Right ventricle myocardium inferior (tissue), 1 donor: ENCODE data around the gene RPS6KC1. TPM values are rescaled to one million over a fixed set of nuclear protein-coding genes. Genes with fewer than 3 reads are reported as not detected.
A peak's percentile ranks its signal among the peaks of the same experiment; 100 is the strongest.
"Not testable (repeated sequence)": the region's sequence is repeated elsewhere in the genome, so short reads cannot be mapped to it uniquely, and the experiment has no call there.

Experiments
- ATAC-seq: fragments of 200-7000 bp; cut with Tn5 transposase; one replicate; pipeline ENCODE4 v1.9.1; 2020; ENCODE audit warnings: mild to moderate bottlenecking, moderate library complexity
- DNase-seq: peaks from one replicate; pipeline ENCODE4 v3.0.0; 2021; ENCODE audit errors: missing footprints
- intact Hi-C: fragments of 100-400 bp; cut with DNase I; formaldehyde crosslinking; loops from one replicate; pipeline ENCODE4 v1.11.0; 2022
- total RNA-seq: library from RNA; stranded (reverse); fragmentation: NEBNext Ultra II Directional; extraction: Animal tissue kit (Norgen Biotek cat#: 25700); gene quantifications from one replicate; pipeline ENCODE4 v1.2.1, GENCODE V29; 2021
- donor health status: DM: no; HTN: yes; CAD: no; lungs with severe emphysema.

The RPS6KC1 gene
- total RNA-seq, 1 donor from 2014 or later: 10.8 TPM

- no peak for ATAC-seq
- no peak for DNase-seq
- intact Hi-C loops: no loop called here
Observed at GRCh38 chr1:213291526-213291925, 240.5 kb downstream of the RPS6KC1 start.

GRCh38 chr1:213292614-213293013, 241.6 kb downstream of the RPS6KC1 start:
- ATAC-seq (no peak), DNase-seq (no peak)
- intact Hi-C loops: no loop called here

GRCh38 chr1:213295860-213296259, 244.8 kb downstream of the RPS6KC1 start:
- intact Hi-C loops: no loop called here
- no peak for DNase-seq
- no peak for ATAC-seq

- intact Hi-C loops: no loop called here
- ATAC-seq: no peak
- DNase-seq: no peak
Observed at GRCh38 chr1:213296558-213296957, 245.5 kb downstream of the RPS6KC1 start.

- ATAC-seq (no peak), DNase-seq (no peak)
- intact Hi-C loops: no loop called here
Observed at GRCh38 chr1:213297021-213297420, 246.0 kb downstream of the RPS6KC1 start.

GRCh38 chr1:213300433-213300832, 249.4 kb downstream of the RPS6KC1 start:
- intact Hi-C loops: no loop called here
- no peak for DNase-seq
- ATAC-seq: no peak

DNA sequence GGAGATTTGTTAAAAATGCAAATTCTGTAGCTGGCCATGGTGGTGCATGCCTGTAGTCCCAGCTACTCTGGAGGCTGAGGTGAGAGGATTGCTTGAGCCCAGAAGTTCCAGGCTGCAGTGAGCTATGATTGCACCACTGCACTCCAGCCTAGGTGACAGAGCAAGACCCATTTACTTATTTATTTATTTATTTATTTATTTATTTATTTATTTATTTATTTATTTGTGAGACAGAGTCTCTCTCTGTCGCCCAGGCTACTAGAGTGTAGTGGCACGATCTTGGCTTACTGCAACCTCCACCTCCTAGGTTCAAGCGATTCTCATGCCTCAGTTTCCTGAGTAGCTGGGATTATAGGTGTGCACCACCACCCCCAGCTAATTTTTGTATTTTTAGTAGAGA, 250.5 kb downstream of the RPS6KC1 start:
- intact Hi-C loops, ATAC-seq, DNase-seq: not testable (repeated sequence)

GRCh38 chr1:213303286-213303685, 252.2 kb downstream of the RPS6KC1 start:
- ATAC-seq (peak; percentile 62), DNase-seq (no peak)
- intact Hi-C loops: no loop called here

DNA sequence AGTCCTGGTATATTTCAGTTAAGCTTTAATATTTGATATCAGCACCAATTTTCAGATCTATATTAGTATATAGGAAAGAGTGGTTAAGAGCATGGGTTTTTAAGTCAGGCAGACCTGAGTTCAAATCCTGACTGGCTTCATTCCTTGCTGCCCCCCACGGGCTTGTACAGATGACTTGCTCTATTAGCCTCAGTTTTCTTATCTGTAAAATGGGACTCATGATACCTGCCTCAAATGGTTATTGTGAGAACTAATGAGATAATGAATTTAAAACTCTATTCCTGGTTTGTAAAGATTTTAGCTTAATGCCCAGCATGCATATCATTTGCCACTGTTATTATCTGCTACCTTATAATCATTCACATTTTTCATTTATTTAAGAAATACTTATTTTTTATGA, 264.5 kb downstream of the RPS6KC1 start:
- no peak for ATAC-seq
- intact Hi-C loops: no loop called here
- no peak for DNase-seq

DNA sequence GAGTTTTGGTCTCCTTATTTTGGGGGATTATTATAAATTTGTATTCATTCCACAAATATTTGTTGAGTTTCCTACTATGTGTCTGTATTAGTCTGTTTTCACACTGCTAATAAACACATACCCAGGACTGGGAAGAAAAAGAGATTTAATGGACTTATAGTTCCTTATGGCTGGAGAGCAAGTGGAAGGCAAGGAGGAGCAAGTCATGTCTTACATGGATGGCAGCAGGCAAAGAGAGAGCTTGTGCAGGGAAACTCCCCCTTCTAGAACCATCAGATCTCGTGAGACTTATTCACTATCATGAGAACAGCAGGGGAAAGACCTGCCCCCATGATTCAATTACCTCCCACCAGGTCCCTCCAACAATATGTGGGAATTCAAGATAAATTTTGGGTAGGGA, 267.4 kb downstream of the RPS6KC1 start:
- DNase-seq, ATAC-seq, intact Hi-C loops: not testable (repeated sequence)

- ATAC-seq (no peak), DNase-seq (no peak)
- intact Hi-C loops: no loop called here
Observed at GRCh38 chr1:213320191-213320870, 269.3 kb downstream of the RPS6KC1 start.

Other genes starting within 250 kb of the RPS6KC1 start
- not detected for gene SPATA45, start 203.6 kb upstream of the RPS6KC1 start, total RNA-seq
- 1.5 TPM for gene FLVCR1, start 193.0 kb upstream of the RPS6KC1 start, total RNA-seq
- gene VASH2, start 100.7 kb upstream of the RPS6KC1 start, total RNA-seq: 1.4 TPM
- gene ANGEL2, start 35.4 kb upstream of the RPS6KC1 start, total RNA-seq: 14.3 TPM